H1 (cell line): ENCODE results near the gene ARHGAP10.
"Not testable (repeated sequence)": the region's sequence is repeated elsewhere in the genome, so short reads cannot be mapped to it uniquely, and the experiment has no call there.

Experiments used
- ATF3 ChIP-seq: IDR thresholded peaks from 2 replicates; pipeline ENCODE4 v1.6.1; 2011; ENCODE audit warnings: low read depth, mild to moderate bottlenecking, low read length; ENCODE audit not compliant: insufficient read depth
- CHD1 ChIP-seq: IDR thresholded peaks from 2 replicates; pipeline ENCODE4 v1.6.1; 2012; ENCODE audit warnings: low read depth, low read length, improper control_type of control experiment
- CTCF ChIP-seq, 3 experiments: IDR thresholded peaks; 1 replicate in 2 of 3; 2 replicates in 1 of 3; pipeline versions ENCODE4 v1.5.1 to v1.6.1; 2011; ENCODE audit warnings: low read length in 3 of 3, mild to moderate bottlenecking in 3 of 3, inconsistent platforms in 2 of 3, low read depth in 1 of 3, moderate library complexity in 1 of 3; ENCODE audit not compliant: insufficient read depth in 1 of 3; ENCODE audit errors: control extremely low read depth in 1 of 3
- E2F6 ChIP-seq: IDR thresholded peaks from 2 replicates; pipeline ENCODE4 v1.6.1; 2012; ENCODE audit warnings: inconsistent platforms
- EP300 ChIP-seq, 2 experiments: IDR thresholded peaks; 1 replicate in 1 of 2; 2 replicates in 1 of 2; pipeline ENCODE4 v1.6.1; 2011 to 2012; ENCODE audit warnings: low read depth in 2 of 2, low read length in 2 of 2, mild to moderate bottlenecking in 2 of 2, borderline replicate concordance in 1 of 2, inconsistent platforms in 1 of 2, moderate library complexity in 1 of 2
- EZH2 ChIP-seq: fragments of 200-600 bp; sonication (generic); IDR thresholded peaks from 2 replicates; pipeline ENCODE4 v1.7.1; 2012; ENCODE audit warnings: low read depth, mild to moderate bottlenecking, moderate library complexity, low read length, inconsistent platforms; ENCODE audit not compliant: severe bottlenecking
- JUND ChIP-seq: IDR thresholded peaks from 2 replicates; pipeline ENCODE4 v1.6.1; 2011; ENCODE audit warnings: mild to moderate bottlenecking, improper control_type of control experiment, low read length
- MAX ChIP-seq: IDR thresholded peaks from 2 replicates; pipeline ENCODE4 v1.6.1; 2012; ENCODE audit warnings: inconsistent platforms
- POLR2AphosphoS5 ChIP-seq: IDR thresholded peaks from 2 replicates; pipeline ENCODE4 v1.6.1; 2011; ENCODE audit warnings: low read depth, low read length
- SP2 ChIP-seq: IDR thresholded peaks from 2 replicates; pipeline ENCODE4 v1.6.1; 2012; ENCODE audit warnings: mild to moderate bottlenecking, low read length, inconsistent platforms
- ZNF274 ChIP-seq: IDR thresholded peaks from 2 replicates; pipeline ENCODE4 v1.7.0; 2012; ENCODE audit warnings: low read length, borderline replicate concordance; ENCODE audit errors: extremely low read depth

GRCh38 chr4:147885216-147885615 lies 153.3 kb downstream of the ARHGAP10 start:
- not testable (repeated sequence) for TF ChIP-seq SP2; POLR2AphosphoS5; MAX; JUND; EZH2; EP300 (IDR thresholded peaks at IDR 0.05; ENCODE audit: borderline replicate concordance in 1 of 2, low read depth in 2 of 2, low read length in 2 of 2); ZNF274; ATF3; E2F6; CHD1; CTCF (IDR thresholded peaks at IDR 0.05; ENCODE audit: control extremely low read depth in 1 of 3, insufficient read depth in 1 of 3, low read depth in 1 of 3, low read length in 3 of 3)
